Peyer's patch (tissue), 4 donors: ENCODE data around the gene PLEKHG5. TPM values are rescaled to one million over a fixed set of nuclear protein-coding genes. Genes with fewer than 3 reads are reported as not detected.

ENCODE experiments used
- DNase-seq, 3 donors: peaks; one replicate each; pipeline ENCODE4 v3.0.0-alpha.2; 2017 to 2019
- H3K27ac ChIP-seq, 4 donors: fragments of 200-600 bp; sonication (generic); one replicate each; pipeline ENCODE4 v1.5.1; 2016 to 2019
- H3K27me3 ChIP-seq, 2 donors: fragments of 200-600 bp; sonication (generic); one replicate each; pipeline ENCODE4 v1.5.1; 2019
- H3K36me3 ChIP-seq, 3 donors: fragments of 200-600 bp; sonication (generic); one replicate each; pipeline ENCODE4 v1.5.1; 2016 to 2019
- H3K4me1 ChIP-seq, 4 donors: fragments of 200-600 bp; sonication (generic); one replicate each; pipeline ENCODE4 v1.5.1; 2016 to 2019
- H3K4me3 ChIP-seq, 4 donors: fragments of 200-600 bp; sonication (generic); 1 replicate in 3 of 4; 2 replicates in 1 of 4; pipeline ENCODE4 v1.5.1; 2016 to 2019; ENCODE audit warnings: mild to moderate bottlenecking in 1 of 4
- H3K9me3 ChIP-seq, 4 donors: fragments of 200-600 bp; sonication (generic); one replicate each; pipeline ENCODE4 v1.5.1; 2016 to 2019; ENCODE audit warnings: mild to moderate bottlenecking in 1 of 4
- POLR2A ChIP-seq, 2 donors: fragments of 450-650 bp; IDR thresholded peaks; one replicate each; pipeline ENCODE4 v1.5.1; 2017; ENCODE audit warnings: antibody characterized with exemption in 2 of 2, mild to moderate bottlenecking in 2 of 2, moderate library complexity in 2 of 2
- total RNA-seq, 4 donors: library from RNA; depleted of rRNA; stranded (reverse); fragments of >200 nt; gene quantifications; one replicate each; pipeline ENCODE4 v1.1.0, GENCODE V29; 2016
- TF ChIP-seq, protein P1 (sequence below), 6 experiments: fragments of 450-650 bp in 4 of 6; fragments of 200-600 bp in 2 of 6; sonication (generic) in 1 of 6; IDR thresholded peaks; one replicate each; pipeline ENCODE4 v1.5.1; 2017 to 2019; ENCODE audit warnings: antibody characterized with exemption in 6 of 6, mild to moderate bottlenecking in 3 of 6, moderate library complexity in 1 of 6

The PLEKHG5 gene
- total RNA-seq, 4 donors from 2014 or later: 17.7 to 56.9 (median 45.4) TPM

DNA sequence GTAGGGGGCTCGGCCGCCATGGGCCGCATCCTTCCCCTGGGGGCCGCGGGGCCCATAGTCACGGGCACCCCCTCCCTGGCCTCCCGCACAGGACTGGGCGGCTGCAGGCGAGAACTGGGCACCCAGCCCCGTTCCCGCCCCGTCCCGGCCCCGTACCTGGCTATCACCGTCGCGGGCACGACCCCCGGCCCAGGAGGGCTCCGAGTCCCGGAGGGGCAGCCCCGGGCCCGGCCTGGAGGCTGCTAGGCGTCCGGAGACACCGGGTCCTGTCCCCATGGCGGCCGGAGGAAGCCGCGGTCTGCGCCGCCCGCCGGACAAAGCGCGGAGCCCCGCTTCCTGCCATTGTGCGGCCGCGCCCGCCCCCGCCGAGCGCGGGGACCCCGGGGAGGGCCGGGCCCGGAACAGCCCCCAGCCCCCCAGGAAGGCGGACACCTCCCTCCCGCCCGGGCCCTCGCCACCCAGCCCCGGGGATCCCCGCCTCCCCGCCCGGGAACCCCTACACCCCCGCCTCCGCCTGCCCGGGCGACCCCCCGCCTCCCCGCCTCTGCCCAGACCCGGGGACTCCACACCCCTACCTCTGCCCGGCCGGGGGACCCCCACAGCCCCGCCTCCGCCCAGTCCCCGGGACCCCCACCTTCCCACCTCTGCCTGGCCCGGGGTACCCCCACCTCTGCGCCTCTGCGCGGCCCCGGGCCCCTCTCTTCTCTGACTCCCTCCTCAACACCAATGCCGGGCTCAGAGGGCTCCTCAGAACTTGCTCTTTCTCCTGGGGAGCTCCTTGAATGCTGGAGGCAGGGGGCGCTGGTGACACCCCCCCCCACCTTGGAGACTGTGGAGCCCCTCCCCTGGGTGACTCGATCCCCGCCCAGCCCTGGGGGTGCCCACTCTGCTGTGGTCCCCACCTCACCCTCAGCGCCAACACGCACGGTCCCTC lies 6.0 kb downstream of the PLEKHG5 start:
- H3K27ac ChIP-seq: peak overlapping the region in 1 of 4 donors; percentile 11
- peak overlapping the region; percentile 18 to 54 (median 40) for H3K4me3 ChIP-seq

DNA sequence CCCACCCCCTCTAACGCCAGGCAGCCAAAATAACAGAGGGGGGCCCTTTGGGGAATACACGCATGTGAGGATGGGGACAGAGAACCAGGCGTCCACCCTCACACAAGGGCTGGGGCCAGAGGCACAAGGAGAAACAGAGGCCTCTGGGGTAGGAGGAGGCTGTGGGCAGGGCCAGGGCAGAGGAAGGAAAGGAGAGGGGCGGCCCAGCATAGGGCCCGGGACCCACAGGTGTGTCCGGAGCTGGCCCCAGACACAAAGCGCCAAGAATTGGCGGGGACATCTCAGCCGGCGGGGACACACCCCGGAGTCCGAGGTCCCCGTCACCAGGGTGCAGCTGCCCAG lies 6.7 kb downstream of the PLEKHG5 start:
- Histone ChIP-seq H3K4me3 (peak overlapping the region; percentile 18 to 54 (median 40)), H3K36me3 (no peaks in the 10 kb centered on the region), H3K27me3 (peaks cover 0 to 16% of the 10 kb centered on the region in 2 donors), H3K9me3 (no peaks in the 10 kb centered on the region), H3K4me1 (peaks cover 0 to 29% (median 8%) of the 10 kb centered on the region in 4 donors), H3K27ac (peak overlapping the region in 1 of 4 donors; percentile 11)
- TF ChIP-seq, protein P1, sequence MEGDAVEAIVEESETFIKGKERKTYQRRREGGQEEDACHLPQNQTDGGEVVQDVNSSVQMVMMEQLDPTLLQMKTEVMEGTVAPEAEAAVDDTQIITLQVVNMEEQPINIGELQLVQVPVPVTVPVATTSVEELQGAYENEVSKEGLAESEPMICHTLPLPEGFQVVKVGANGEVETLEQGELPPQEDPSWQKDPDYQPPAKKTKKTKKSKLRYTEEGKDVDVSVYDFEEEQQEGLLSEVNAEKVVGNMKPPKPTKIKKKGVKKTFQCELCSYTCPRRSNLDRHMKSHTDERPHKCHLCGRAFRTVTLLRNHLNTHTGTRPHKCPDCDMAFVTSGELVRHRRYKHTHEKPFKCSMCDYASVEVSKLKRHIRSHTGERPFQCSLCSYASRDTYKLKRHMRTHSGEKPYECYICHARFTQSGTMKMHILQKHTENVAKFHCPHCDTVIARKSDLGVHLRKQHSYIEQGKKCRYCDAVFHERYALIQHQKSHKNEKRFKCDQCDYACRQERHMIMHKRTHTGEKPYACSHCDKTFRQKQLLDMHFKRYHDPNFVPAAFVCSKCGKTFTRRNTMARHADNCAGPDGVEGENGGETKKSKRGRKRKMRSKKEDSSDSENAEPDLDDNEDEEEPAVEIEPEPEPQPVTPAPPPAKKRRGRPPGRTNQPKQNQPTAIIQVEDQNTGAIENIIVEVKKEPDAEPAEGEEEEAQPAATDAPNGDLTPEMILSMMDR (IDR thresholded peaks at IDR 0.05): no peak
- no peak for TF ChIP-seq POLR2A (IDR thresholded peaks at IDR 0.05)
- DNase-seq: no peak

More for the DNA sequence above, 6.0 kb downstream of the PLEKHG5 start:
- peaks cover 0 to 35% (median 10%) of the 10 kb centered on the region in 4 donors for H3K4me1 ChIP-seq
- peaks cover 0 to 16% of the 10 kb centered on the region in 2 donors for H3K27me3 ChIP-seq
- no peak for DNase-seq
- H3K36me3 ChIP-seq: no peaks in the 10 kb centered on the region
- no peaks in the 10 kb centered on the region for H3K9me3 ChIP-seq
- TF ChIP-seq POLR2A (IDR thresholded peaks at IDR 0.05): no peak
- TF ChIP-seq, protein P1 (IDR thresholded peaks at IDR 0.05): no peak

DNA sequence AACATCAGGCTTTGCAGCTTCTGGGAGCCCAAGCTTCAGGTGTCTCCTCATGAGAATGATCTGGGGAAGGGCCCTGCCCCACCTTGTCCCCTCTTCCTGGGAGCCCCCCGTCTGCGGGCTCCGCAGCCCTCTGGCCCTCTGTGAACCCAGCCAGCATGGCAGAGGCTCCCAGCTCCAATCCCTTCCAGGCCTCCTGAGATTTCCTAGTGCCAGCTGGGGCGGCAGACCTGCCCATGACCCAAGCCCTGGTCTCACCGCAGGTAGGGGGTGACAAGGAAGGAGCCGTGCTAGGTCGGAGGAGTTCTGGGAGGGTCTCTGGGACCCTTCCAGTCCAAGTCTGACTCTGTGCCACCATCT lies 7.7 kb downstream of the PLEKHG5 start:
- DNase-seq: no peak
- no peak for TF ChIP-seq POLR2A (IDR thresholded peaks at IDR 0.05)
- TF ChIP-seq, protein P1 (IDR thresholded peaks at IDR 0.05): no peak
- no peak overlapping the region for H3K27ac ChIP-seq

DNA sequence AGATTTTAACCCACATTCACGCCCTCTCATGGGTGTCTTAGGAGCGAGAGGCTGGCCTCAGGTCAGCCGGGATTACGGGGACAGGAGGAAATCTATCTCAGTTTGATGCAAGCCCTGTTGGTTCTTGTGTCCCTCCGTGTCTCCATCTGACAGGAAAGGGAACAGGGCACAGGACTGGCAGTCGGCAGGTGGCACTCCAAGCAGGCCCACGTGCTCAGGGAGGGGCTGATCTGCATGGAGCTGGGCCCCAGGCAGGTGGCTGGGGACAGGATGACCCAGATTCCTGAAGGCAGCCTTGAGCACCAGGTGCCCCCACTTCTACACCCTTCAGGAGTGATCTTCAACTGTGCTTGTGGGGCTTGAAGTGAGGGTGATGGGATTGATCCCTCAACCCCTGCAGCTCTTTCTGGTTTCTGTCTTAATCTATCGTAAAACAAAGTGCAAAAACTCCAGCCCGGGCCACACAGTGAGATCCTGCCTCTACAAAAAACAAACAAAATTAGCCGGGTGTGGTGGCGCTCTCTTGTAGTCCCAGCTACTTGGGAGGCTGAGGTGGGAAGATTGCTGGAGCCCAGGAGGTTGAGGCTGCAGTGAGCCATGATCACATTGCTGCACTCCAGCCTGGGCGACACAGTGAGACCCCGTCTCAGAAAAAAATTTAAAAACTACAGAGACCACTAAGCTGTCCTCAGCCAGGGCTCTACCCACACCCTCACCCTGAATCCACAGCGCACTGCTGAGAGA lies 8.3 kb downstream of the PLEKHG5 start:
- no peaks in the 10 kb centered on the region for H3K9me3 ChIP-seq
- H3K4me1 ChIP-seq: peaks cover 0 to 20% (median 8%) of the 10 kb centered on the region in 4 donors
- peak in 2 of 3 donors; percentile 82 to 84 for DNase-seq
- no peak for TF ChIP-seq POLR2A (IDR thresholded peaks at IDR 0.05)
- TF ChIP-seq, protein P1 (IDR thresholded peaks at IDR 0.05): peak in 2 of 6 experiments; percentile 8 to 29
- H3K36me3 ChIP-seq: no peaks in the 10 kb centered on the region
- no peak overlapping the region for H3K4me3 ChIP-seq
- H3K27ac ChIP-seq: peak overlapping the region in 1 of 4 donors; percentile 60
- H3K27me3 ChIP-seq: peaks cover 0 to 16% of the 10 kb centered on the region in 2 donors

More for the DNA sequence above, 7.7 kb downstream of the PLEKHG5 start:
- Histone ChIP-seq H3K36me3 (no peaks in the 10 kb centered on the region), H3K4me1 (peaks cover 0 to 20% (median 8%) of the 10 kb centered on the region in 4 donors), H3K4me3 (no peak overlapping the region), H3K27me3 (peaks cover 0 to 16% of the 10 kb centered on the region in 2 donors), H3K9me3 (no peaks in the 10 kb centered on the region)

DNA sequence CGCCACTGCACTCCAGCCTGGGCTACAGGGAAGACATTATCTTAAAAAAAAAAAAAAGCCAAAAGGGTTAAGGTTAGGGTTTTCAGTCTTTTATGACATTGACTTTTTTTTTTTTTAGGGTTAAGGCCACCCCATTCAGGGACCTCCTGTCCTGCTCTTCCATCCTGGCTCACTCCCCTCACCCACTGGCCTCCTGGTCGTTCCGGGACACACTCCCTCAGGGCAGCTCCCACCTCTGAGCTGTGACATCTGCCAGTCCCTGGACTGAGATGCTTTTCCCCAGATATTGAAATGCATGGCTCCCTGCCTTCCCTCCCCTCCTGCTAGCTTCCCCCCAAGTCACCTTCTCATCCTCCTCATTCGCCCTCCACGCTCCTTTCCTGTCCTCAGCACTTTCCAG lies 9.6 kb downstream of the PLEKHG5 start:
- peaks cover 0 to 22% (median 8%) of the 10 kb centered on the region in 4 donors for H3K4me1 ChIP-seq
- DNase-seq: no peak
- TF ChIP-seq, protein P1 (IDR thresholded peaks at IDR 0.05): no peak
- no peak for TF ChIP-seq POLR2A (IDR thresholded peaks at IDR 0.05)
- H3K36me3 ChIP-seq: no peaks in the 10 kb centered on the region
- H3K27me3 ChIP-seq: peaks cover 0 to 16% of the 10 kb centered on the region in 2 donors
- H3K27ac ChIP-seq: peak overlapping the region in 1 of 4 donors; percentile 39
- no peaks in the 10 kb centered on the region for H3K9me3 ChIP-seq
- H3K4me3 ChIP-seq: no peak overlapping the region
